ENCODE measurements around the gene SIGLEC6. TPM values are rescaled to one million over a fixed set of nuclear protein-coding genes. Genes with fewer than 3 reads are reported as not detected.

Gene SIGLEC6
- total and polyA plus RNA-seq, 3 donors from 2014 or later, result 0.29 to 1.1 (median 0.55) TPM

DNA sequence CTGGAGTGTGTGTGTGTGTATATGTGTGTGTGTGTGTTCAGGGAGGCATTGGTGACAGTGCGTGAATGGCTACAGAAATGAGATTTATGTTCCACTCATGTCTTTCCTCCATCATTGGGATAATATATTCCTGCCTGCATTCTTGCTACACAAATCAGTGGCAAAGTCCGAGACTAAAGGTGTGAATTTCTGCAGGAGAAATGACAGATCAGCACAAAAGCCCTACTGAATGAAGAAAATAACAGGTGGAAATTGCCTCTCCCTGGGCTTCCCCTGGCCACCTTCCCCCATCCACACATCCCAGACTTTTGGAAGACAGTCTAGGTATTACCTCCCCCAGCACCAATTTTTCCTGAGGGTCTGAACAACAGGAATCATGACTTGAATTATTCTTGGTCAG, 10.1 kb downstream of the SIGLEC6 start:
- H3K9me3 ChIP-seq, result no peaks in the 10 kb centered on the region
- 68 to 85% methylated on average over 2 of the region's 2 CpGs for WGBS, 2 donors
- H3K36me3 ChIP-seq (ENCODE audit: low read depth, missing control alignments), result no peaks in the 10 kb centered on the region
- H3K27me3 ChIP-seq, result no peaks in the 10 kb centered on the region
- H3K4me3 ChIP-seq, result no peak overlapping the region
- no peaks in the 10 kb centered on the region for H3K4me1 ChIP-seq
- intact Hi-C loops (cut with DNase I; ENCODE audit: low total_unique reads), result no loop called here
- no peak overlapping the region for H3K27ac ChIP-seq
- no peak for DNase-seq
- no peak for TF ChIP-seq POLR2A (IDR thresholded peaks at IDR 0.05)
- TF ChIP-seq, protein P1, sequence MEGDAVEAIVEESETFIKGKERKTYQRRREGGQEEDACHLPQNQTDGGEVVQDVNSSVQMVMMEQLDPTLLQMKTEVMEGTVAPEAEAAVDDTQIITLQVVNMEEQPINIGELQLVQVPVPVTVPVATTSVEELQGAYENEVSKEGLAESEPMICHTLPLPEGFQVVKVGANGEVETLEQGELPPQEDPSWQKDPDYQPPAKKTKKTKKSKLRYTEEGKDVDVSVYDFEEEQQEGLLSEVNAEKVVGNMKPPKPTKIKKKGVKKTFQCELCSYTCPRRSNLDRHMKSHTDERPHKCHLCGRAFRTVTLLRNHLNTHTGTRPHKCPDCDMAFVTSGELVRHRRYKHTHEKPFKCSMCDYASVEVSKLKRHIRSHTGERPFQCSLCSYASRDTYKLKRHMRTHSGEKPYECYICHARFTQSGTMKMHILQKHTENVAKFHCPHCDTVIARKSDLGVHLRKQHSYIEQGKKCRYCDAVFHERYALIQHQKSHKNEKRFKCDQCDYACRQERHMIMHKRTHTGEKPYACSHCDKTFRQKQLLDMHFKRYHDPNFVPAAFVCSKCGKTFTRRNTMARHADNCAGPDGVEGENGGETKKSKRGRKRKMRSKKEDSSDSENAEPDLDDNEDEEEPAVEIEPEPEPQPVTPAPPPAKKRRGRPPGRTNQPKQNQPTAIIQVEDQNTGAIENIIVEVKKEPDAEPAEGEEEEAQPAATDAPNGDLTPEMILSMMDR (IDR thresholded peaks at IDR 0.05), result no peak

DNA sequence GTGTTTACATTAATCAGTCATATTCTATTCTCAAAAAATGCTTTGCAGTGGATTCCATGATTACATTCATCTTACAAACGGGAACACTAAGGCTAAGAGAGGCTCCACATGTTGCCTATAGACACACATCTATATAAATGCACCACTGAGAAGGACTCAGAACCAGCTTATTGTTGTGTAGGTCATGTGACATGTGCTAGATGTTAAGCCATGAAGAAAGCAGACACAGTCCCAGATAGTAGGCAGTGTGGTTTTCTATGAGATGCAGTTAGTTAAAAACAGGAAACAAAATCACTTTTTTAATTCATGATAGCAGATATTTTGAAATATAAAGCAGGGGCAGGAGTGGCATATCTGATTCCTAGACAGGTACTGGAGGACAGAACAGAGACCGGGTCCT, 10.7 kb downstream of the SIGLEC6 start:
- Histone ChIP-seq H3K4me1 (no peaks in the 10 kb centered on the region), H3K36me3 (ENCODE audit: low read depth, missing control alignments) (no peaks in the 10 kb centered on the region), H3K27me3 (no peaks in the 10 kb centered on the region), H3K9me3 (no peaks in the 10 kb centered on the region), H3K27ac (no peak overlapping the region), H3K4me3 (no peak overlapping the region)
- intact Hi-C loops (cut with DNase I; ENCODE audit: low total_unique reads), result no loop called here
- no peak for DNase-seq
- TF ChIP-seq, protein P1 (IDR thresholded peaks at IDR 0.05), result no peak
- no peak for TF ChIP-seq POLR2A (IDR thresholded peaks at IDR 0.05)
- whole genome bisulfite sequencing, 2 donors, result 47 to 69% methylated on average over 2 of the region's 2 CpGs

DNA sequence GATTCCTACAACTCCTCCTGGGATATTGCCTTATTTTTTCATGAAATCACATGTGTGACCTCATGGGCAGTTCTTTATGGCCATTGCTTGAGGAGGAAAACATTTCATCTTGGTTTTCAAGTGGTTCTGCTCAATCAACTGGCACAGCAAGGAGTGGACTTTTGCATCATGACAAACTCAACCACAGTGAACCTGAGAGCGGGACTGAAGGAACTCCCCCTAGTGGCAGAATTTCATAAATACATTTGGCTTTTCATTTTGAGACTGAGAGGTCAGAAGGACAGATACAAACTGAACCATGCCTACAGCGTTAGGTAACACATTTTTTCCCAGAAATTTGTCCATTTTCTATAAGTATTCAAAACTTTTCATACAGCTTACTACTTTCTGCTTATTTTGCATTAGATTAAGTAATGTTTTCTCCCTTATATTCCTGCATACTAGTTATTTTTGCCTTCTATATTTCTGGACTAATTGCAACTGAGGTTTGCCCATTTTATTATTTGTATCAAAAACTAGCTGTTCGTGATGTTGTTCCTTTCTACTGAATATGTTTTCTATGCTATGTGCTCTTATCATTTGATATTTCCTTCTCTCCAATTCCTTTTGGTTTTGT, 16.5 kb downstream of the SIGLEC6 start:
- TF ChIP-seq, protein P1 (IDR thresholded peaks at IDR 0.05), result peak; percentile 27 to 91 (median 61)
- TF ChIP-seq POLR2A (IDR thresholded peaks at IDR 0.05), result no peak
- intact Hi-C loops (cut with DNase I; ENCODE audit: low total_unique reads), result no loop called here
- H3K9me3 ChIP-seq, result no peaks in the 10 kb centered on the region
- H3K27me3 ChIP-seq, result no peaks in the 10 kb centered on the region
- DNase-seq, result no peak
- 22 to 26% methylated on average over 3 of the region's 3 CpGs for WGBS, 2 donors
- no peak overlapping the region for H3K27ac ChIP-seq
- no peaks in the 10 kb centered on the region for H3K36me3 ChIP-seq (ENCODE audit: low read depth, missing control alignments)
- no peak overlapping the region for H3K4me3 ChIP-seq
- no peaks in the 10 kb centered on the region for H3K4me1 ChIP-seq

DNA sequence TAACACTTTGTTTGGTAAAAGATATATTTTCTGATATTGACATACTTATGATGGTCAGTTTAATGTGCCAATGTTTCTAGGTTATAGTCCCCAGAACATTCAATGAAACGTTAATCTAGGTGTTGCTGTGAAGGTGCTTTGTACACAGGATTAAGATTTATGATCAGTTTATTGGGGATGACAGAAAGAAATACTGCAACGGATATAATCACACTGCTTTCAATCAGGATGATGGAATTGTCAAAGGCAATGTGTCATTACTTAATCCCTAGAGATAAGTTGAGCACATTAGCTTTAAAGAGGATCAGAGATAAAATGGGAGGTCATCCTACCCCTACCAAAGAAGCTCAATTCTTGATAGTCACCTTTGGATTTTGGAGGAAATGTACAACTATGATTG, 17.5 kb downstream of the SIGLEC6 start:
- Histone ChIP-seq H3K4me1 (no peaks in the 10 kb centered on the region), H3K4me3 (no peak overlapping the region), H3K9me3 (no peaks in the 10 kb centered on the region), H3K36me3 (ENCODE audit: low read depth, missing control alignments) (no peaks in the 10 kb centered on the region), H3K27me3 (no peaks in the 10 kb centered on the region), H3K27ac (no peak overlapping the region)
- intact Hi-C loops (cut with DNase I; ENCODE audit: low total_unique reads), result no loop called here
- DNase-seq, result no peak
- no peak for TF ChIP-seq POLR2A (IDR thresholded peaks at IDR 0.05)
- TF ChIP-seq, protein P1 (IDR thresholded peaks at IDR 0.05), result no peak
- WGBS, 2 donors, result 48 to 56% methylated on average over 2 of the region's 2 CpGs

DNA sequence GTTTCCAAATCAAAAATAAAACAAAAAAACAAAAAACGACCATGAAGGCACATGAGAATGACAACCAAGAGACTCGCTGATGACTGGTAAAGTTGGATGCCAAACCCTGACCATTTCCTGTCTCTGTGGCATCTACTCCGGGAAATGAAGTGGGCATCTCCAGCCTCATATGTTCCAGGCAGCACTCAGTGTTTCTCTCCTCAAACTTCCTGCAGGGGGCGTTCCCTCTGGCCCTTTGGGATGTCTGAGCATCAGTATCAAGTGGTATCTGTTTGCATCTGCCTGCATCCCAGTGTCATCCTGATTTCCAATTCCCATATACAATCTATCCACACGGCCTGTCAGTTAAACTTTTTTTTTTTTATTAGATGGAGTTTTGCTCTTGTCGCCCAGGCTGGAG, 20.1 kb downstream of the SIGLEC6 start:
- Histone ChIP-seq H3K9me3 (no peaks in the 10 kb centered on the region), H3K36me3 (ENCODE audit: low read depth, missing control alignments) (no peaks in the 10 kb centered on the region), H3K27me3 (no peaks in the 10 kb centered on the region), H3K4me3 (no peak overlapping the region), H3K27ac (no peak overlapping the region), H3K4me1 (no peaks in the 10 kb centered on the region)
- peak; percentile 23 for DNase-seq
- 24 to 30% methylated on average over 6 of the region's 6 CpGs for WGBS, 2 donors
- TF ChIP-seq POLR2A (IDR thresholded peaks at IDR 0.05), result no peak
- TF ChIP-seq, protein P1 (IDR thresholded peaks at IDR 0.05), result no peak
- intact Hi-C loops (cut with DNase I; ENCODE audit: low total_unique reads), result no loop called here

Data from testis (tissue), 3 donors.